ENCODE measurements around the gene TOGARAM2.
"Not testable (repeated sequence)": the region's sequence is repeated elsewhere in the genome, so short reads cannot be mapped to it uniquely, and the experiment has no call there.

The TOGARAM2 gene

GRCh38 chr2:28977176-28977875, 3.8 kb upstream of the TOGARAM2 start:
- DNase-seq (ENCODE audit: low read depth), result no peak

DNA sequence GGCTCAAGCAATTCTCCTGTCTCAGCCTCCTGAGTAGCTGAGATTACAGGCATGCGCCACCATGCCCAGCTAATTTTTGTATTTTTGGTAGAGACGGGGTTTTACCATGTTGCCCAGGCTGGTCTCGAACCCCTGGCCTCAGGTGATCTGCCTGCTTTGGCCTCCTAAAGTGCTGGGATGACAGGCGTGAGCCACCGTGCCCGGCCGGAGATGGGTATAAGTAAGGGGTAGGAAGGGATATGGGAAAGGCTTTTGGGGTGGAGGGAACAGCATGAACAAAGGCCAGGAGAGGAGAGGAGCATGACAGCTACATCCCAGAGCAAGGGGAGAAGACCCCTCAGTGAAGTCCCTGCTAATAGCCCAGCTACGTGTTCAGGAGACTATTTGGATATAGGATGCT, 3.1 kb upstream of the TOGARAM2 start:
- not testable (repeated sequence) for DNase-seq (ENCODE audit: low read depth)

DNA sequence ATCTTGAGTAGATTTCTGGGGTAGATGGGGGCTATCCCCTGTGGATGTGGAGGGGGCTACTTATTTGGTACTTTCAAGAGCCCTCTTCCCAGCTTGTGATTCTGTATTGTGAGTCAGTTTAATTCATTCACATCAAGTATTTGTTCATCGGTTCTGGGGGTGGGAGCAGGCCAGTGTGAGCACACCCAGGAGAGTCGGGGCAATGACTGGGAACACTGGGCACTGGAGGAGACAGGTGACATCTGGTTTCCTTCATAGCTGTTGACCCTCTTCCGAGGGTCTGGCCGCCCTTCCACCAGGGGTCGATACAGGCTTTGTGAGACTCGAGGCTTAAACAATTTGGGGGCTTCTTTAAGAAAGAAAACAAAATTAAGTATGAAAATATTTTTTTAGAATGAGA, 2.5 kb upstream of the TOGARAM2 start:
- DNase-seq (ENCODE audit: low read depth), result no peak

GRCh38 chr2:28979041-28979440, 2.1 kb upstream of the TOGARAM2 start:
- DNase-seq (ENCODE audit: low read depth), result no peak

GRCh38 chr2:28979576-28980366, 1.3 kb upstream of the TOGARAM2 start:
- no peak for DNase-seq (ENCODE audit: low read depth)

GRCh38 chr2:28980368-28981015, 606 bp upstream of the TOGARAM2 start:
- DNase-seq (ENCODE audit: low read depth), result no peak

- no peak for DNase-seq (ENCODE audit: low read depth)
Observed at GRCh38 chr2:28981620-28982376, 700 bp downstream of the TOGARAM2 start.

- DNase-seq (ENCODE audit: low read depth), result no peak
Observed at GRCh38 chr2:28982381-28982950, 1.4 kb downstream of the TOGARAM2 start.

GRCh38 chr2:28986429-28986828, 5.3 kb downstream of the TOGARAM2 start:
- no peak for DNase-seq (ENCODE audit: low read depth)

DNA sequence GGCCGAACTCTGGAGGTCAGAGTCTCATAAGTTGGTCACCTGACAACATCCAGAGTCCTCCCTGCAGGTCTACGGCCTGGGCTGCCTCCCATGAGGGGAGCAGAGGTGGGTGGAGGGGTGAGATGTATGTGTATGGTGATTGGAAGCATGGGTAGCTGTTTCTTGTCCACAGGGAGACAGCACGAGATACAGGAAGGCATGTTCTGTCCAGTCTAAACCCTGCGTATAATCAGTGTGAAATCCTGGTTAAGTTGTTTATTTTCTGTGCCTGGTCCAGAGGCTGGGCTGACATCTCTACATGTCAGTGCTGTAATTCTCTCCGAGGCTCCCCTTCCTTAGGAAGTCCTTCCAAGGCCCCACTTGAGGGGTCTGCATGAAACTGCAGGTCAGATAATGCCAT, 8.9 kb downstream of the TOGARAM2 start:
- no peak for DNase-seq (ENCODE audit: low read depth)

GRCh38 chr2:28990445-28990844, 9.3 kb downstream of the TOGARAM2 start:
- DNase-seq (ENCODE audit: low read depth), result no peak

DNA sequence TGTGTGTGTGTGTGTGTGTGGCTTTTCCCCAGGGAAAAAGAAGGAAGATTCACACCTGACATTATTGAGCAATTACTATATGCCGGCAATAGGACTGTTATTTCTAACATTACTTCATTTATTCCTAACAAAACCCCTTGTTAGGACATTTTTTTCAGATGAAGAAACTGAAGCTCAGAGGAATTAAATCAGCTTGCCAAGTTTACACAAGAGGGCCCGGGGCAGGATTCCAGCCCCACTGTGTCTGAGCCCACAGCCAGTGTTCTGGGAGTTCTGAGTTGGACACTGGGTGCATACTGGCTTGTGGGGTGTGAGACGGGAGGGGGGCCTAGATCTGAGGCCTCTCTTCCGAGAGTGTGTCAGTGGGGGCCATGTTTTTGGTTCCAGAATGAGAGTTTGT, 9.9 kb downstream of the TOGARAM2 start:
- DNase-seq (ENCODE audit: low read depth), result no peak

DNA sequence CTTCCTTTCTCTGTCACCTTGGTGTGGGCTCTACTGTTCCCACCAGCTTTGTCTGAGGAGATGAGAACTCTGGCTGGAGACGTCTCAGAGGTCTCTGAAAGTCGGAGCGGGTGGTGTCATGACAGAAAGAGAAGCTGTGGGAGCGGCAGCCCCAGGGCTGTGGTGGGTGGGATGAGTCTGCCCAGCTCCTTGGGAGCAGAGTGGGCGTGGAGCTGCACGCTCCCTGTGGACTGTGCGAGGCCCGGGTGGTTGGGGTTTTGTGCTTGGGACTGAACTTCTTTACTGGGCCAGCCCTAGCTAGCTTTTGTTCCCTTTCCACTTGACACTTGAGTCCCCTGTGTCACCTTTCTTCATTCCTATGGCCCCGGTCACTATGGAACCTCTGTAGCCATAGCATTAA, 10.4 kb downstream of the TOGARAM2 start:
- no peak for DNase-seq (ENCODE audit: low read depth)

DNA sequence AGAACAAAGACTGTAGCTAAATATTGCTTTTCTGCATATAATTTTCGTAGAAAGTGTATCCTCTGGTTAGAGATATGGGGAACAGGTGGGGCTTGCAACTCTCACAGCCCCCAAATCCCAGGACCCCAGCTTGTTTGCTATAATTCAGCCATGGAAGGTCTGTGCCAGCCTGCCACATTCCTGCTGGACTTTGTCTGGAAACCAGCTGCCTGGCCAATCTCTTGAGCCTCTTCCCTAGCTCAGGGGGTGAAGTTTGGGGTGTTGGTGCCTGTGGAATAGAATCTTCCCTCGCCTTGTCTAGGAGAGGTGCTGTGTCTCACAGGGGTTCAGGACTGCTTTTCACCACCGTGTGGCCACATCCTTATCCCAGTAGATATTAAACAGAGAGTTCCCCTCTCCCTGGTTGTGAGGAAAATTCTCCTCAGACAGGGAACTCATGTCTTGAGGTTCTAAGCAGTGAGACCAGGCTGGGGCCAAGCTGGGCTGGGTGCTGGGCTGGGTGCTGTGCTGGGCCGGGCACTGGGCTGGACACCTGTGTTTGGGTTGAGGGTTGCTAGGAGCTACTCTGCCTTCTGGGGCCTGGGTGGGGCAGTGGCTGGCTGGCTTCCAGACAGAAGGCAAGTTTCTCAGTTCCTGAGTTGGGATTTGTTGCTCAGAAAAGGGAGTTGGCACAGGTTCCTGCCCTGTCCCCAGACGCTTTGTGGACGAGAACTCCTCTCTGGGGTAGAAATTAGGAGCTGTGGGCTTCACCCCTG, 12.3 kb downstream of the TOGARAM2 start:
- DNase-seq (ENCODE audit: low read depth), result no peak

DNA sequence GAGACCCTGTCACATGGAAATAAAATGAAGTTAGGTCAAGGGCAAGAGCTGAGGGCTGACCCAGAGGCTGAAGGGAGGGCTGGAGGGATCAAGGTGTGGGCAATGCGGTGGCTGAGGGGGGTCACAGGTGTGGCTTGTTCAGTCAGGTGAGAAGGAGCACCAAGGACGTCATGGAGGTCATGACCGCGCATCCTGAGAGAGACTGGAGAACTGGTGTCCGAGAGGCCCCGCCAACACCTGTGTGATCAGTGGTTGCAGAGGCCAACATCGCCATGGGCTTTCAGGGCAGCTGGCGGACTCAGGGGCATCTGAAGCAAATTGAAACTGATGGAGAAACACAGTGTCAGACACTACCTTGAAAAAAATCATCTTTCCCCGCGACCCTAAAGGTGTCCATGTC, 13.0 kb downstream of the TOGARAM2 start:
- no peak for DNase-seq (ENCODE audit: low read depth)

DNA sequence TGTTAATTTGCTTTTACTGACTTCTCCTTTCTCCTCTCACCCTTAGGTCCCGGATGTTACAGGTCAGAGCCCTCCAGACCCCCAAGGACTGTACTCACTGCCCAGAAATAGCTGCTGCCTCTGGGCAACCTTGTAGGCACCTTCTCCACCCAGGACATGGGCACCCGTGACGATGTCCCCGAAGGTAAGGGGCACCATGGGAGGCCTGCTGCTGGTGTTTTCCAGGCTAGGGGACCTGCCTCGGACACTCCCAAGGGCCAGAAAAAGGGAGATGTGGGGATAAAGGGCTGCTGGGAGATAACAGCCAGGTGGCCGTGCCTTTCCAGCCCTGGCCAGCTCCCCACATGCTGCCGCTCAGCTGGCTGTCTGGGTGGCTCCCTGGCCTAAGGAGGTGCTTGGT, 13.6 kb downstream of the TOGARAM2 start:
- no peak for DNase-seq (ENCODE audit: low read depth)

DNA sequence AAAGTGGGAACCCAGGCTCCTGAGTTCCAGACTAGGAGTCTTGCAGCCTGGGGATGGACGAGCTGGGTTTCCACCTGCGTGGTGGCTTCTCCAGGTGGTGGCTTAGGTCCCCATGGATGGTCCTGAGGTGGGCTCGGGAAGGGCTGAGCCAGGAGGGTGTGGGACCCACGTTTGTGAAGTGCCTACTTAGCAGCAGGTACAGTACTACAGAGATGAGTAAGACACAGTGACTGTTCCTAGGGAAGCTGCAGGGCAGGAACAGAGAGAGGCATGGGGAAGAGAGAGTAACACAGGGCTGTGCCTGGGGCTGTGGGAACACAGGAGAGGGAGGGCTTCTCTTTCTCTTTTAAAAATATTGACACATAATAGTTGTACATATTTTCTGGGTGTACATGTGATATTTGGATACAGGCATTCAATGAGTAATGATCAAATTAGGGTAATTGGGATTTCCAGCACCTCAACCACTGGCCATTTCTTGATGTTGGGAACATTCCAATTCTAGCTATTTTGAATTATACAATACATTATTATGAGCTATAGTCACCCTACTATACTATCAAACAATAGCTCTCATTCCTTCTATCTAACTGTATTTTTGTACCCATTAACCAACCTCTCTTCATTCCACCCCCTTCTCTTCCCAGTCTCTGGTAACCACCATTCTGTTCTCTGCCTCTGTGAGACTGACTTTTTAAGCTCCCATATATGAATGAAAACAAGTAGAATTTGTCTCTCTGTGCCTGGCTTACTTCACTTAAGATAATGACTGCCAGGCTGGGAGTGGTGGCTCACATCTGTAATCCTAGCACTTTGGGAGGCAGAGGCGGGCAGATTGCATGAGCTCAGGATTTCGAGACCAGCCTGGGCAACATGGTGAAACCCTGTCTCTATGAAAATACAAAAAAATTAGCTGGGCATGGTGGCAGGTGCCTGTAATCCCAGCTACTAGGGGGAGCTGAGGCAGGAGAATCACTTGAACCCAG, 15.0 kb downstream of the TOGARAM2 start:
- no peak for DNase-seq (ENCODE audit: low read depth)

DNA sequence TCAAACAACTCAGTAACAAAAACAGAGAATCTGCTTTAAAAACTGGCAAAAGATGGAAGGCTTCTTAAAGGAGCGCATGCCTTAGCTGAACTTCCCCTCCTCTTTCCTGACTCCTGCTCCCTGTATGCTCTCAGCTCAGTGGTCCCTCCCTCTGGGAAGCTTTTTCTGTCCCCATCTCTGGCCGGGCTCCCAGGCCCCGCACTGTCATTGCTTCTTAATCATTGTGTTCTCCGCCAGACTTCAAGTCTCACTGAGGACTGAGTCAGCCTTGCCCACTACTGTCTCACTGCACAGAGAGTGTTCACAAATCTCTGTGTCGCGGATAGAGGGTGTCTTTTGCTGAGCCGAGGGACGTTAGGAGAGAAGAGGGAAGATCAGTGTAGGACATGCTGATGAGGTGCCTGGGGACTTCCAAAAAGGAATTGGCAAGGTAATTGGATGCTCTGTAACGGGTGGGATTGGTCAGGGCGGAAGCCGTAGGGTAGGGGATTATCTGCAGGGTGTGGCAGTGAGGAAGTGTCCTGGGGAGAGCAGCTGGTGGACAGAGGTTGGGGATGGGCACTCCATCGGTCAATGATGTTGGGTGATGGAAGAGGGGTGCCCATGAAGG, 16.2 kb downstream of the TOGARAM2 start:
- no peak for DNase-seq (ENCODE audit: low read depth)

- no peak for DNase-seq (ENCODE audit: low read depth)
Observed at GRCh38 chr2:28997847-28998735, 17.0 kb downstream of the TOGARAM2 start.
